ENCODE measurements around the gene BAHCC1.

Gene BAHCC1

DNA sequence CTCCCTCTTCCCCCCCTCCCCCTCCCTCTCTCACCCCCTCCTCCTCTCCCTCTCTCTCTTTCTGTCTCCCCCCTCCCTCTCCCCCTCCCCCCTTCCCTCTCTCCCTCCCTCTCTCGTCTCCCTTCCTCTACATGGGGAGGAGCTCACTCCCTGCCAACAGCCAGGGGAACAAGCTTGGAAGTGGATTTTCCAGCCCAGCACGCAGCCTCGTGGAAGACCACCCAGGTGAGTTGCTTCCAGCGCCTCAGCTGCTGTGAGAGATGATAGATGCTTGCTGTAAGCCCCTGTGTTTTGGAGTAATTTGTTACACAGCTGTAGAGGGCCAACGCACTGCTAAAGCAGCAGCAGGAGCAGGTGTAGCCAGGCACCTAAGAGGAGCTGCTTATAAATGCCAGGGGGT lies 96.5 kb downstream of the BAHCC1 start:
- H3K18ac ChIP-seq (ENCODE audit: low read length) = no peak overlapping the region
- H3K27ac ChIP-seq (ENCODE audit: low read depth, low read length) = no peak overlapping the region
- no peak overlapping the region for H4K8ac ChIP-seq (ENCODE audit: low read depth, low read length)
- H4K12ac ChIP-seq (ENCODE audit: low read depth, low read length) = no peak overlapping the region
- H3K79me2 ChIP-seq (ENCODE audit: control insufficient read depth, insufficient read depth, low read length, poor library complexity) = peaks cover 4% of the 10 kb centered on the region
- no peaks in the 10 kb centered on the region for H3K36me3 ChIP-seq (ENCODE audit: control insufficient read depth in 1 of 2, insufficient read depth in 2 of 2, low read length in 2 of 2)
- H2BK12ac ChIP-seq (ENCODE audit: low read length) = no peak overlapping the region
- H2AFZ ChIP-seq (ENCODE audit: insufficient read depth, low read length, poor library complexity) = no peak overlapping the region
- DNase-seq = no peak
- no peak overlapping the region for H3K4me2 ChIP-seq (ENCODE audit: low read length)
- H3K4me3 ChIP-seq (ENCODE audit: low read depth, low read length) = no peak overlapping the region
- H3K4ac ChIP-seq (ENCODE audit: low read depth, low read length) = no peak overlapping the region
- no peak overlapping the region for H4K91ac ChIP-seq (ENCODE audit: low read depth, low read length)
- H3K9me3 ChIP-seq (ENCODE audit: insufficient read depth, low read depth, low read length) = peaks cover 2% of the 10 kb centered on the region
- H3K23ac ChIP-seq (ENCODE audit: low read length) = no peak overlapping the region
- WGBS (ENCODE audit: extremely low coverage, insufficient coverage, insufficient read length) = no CpG with 5 or more reads among the region's 5 CpGs
- no peak overlapping the region for H2BK5ac ChIP-seq (ENCODE audit: low read depth, low read length, poor library complexity)
- H3K4me1 ChIP-seq (ENCODE audit: control insufficient read depth in 1 of 2, insufficient read depth in 2 of 2, low read length in 2 of 2) = peaks cover 7 to 11% of the 10 kb centered on the region in 2 experiments
- no peak overlapping the region for H2AK5ac ChIP-seq (ENCODE audit: low read length)
- H2BK120ac ChIP-seq (ENCODE audit: insufficient read depth, low read length, poor library complexity) = no peak overlapping the region
- no peak overlapping the region for H3K14ac ChIP-seq (ENCODE audit: low read length)
- H3K79me1 ChIP-seq (ENCODE audit: low read length) = peaks cover 7% of the 10 kb centered on the region
- H3K27me3 ChIP-seq (ENCODE audit: insufficient read depth, low read length) = peaks cover 5% of the 10 kb centered on the region
- no peak overlapping the region for H3K9ac ChIP-seq (ENCODE audit: low read length)

DNA sequence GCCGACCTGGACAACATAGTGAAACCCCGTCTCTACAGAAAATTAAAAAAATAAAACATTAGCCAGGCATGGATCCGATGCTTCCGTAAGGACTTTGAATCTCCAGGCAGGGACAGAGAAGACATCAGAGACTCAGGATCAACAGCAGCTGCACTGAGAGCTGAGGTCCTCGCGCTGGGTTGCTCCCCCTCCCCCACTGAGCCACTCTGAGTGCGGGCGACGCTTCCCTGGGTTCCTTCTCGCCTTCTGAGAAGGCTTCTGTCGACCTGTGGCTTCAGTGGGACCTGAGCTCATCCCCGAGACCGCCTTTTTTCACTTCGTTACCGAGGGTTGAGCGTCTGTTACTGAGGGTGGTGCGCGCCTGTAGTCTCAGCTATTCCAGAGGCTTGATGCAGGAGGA lies 96.9 kb downstream of the BAHCC1 start:
- no peak overlapping the region for H2BK5ac ChIP-seq (ENCODE audit: low read depth, low read length, poor library complexity)
- H3K4me1 ChIP-seq (ENCODE audit: control insufficient read depth in 1 of 2, insufficient read depth in 2 of 2, low read length in 2 of 2) = peaks cover 7 to 11% of the 10 kb centered on the region in 2 experiments
- H2AFZ ChIP-seq (ENCODE audit: insufficient read depth, low read length, poor library complexity) = no peak overlapping the region
- H3K23ac ChIP-seq (ENCODE audit: low read length) = no peak overlapping the region
- H2BK12ac ChIP-seq (ENCODE audit: low read length) = no peak overlapping the region
- no peak overlapping the region for H3K4me3 ChIP-seq (ENCODE audit: low read depth, low read length)
- no peak overlapping the region for H2AK5ac ChIP-seq (ENCODE audit: low read length)
- H3K27ac ChIP-seq (ENCODE audit: low read depth, low read length) = no peak overlapping the region
- no peak overlapping the region for H3K14ac ChIP-seq (ENCODE audit: low read length)
- peaks cover 5% of the 10 kb centered on the region for H3K27me3 ChIP-seq (ENCODE audit: insufficient read depth, low read length)
- H3K79me2 ChIP-seq (ENCODE audit: control insufficient read depth, insufficient read depth, low read length, poor library complexity) = peaks cover 4% of the 10 kb centered on the region
- no peak overlapping the region for H4K8ac ChIP-seq (ENCODE audit: low read depth, low read length)
- H3K79me1 ChIP-seq (ENCODE audit: low read length) = peaks cover 7% of the 10 kb centered on the region
- H4K91ac ChIP-seq (ENCODE audit: low read depth, low read length) = no peak overlapping the region
- no peak overlapping the region for H3K9ac ChIP-seq (ENCODE audit: low read length)
- no peak for DNase-seq
- H3K18ac ChIP-seq (ENCODE audit: low read length) = no peak overlapping the region
- H3K9me3 ChIP-seq (ENCODE audit: insufficient read depth, low read depth, low read length) = peaks cover 2% of the 10 kb centered on the region
- no peak overlapping the region for H2BK120ac ChIP-seq (ENCODE audit: insufficient read depth, low read length, poor library complexity)
- no peaks in the 10 kb centered on the region for H3K36me3 ChIP-seq (ENCODE audit: control insufficient read depth in 1 of 2, insufficient read depth in 2 of 2, low read length in 2 of 2)
- no CpG with 5 or more reads among the region's 18 CpGs for WGBS (ENCODE audit: extremely low coverage, insufficient coverage, insufficient read length)
- H4K12ac ChIP-seq (ENCODE audit: low read depth, low read length) = no peak overlapping the region
- H3K4me2 ChIP-seq (ENCODE audit: low read length) = no peak overlapping the region
- no peak overlapping the region for H3K4ac ChIP-seq (ENCODE audit: low read depth, low read length)

DNA sequence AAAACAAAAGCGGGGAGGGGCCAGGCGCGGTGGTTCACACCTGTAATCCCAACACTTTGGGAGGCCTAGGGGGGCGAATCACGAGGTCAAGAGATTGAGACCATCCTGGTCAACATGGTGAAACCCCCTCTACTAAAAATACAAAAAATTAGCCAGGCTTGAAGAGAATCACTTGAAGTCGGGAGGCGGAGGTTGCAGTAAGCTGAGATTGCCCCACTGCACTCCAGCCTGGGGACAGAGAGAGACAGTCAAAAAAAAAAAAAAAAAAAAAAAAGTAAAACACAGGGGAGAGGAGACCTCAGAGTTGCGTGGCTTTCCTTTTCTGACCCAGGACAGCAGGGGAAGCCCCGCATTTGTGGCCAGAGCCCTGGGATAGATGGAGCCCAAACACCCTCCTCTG lies 97.4 kb downstream of the BAHCC1 start:
- DNase-seq = no peak
- Histone ChIP-seq H2BK120ac (ENCODE audit: insufficient read depth, low read length, poor library complexity) (no peak overlapping the region), H3K9ac (ENCODE audit: low read length) (no peak overlapping the region), H4K8ac (ENCODE audit: low read depth, low read length) (no peak overlapping the region), H2BK12ac (ENCODE audit: low read length) (no peak overlapping the region), H4K12ac (ENCODE audit: low read depth, low read length) (no peak overlapping the region), H3K36me3 (ENCODE audit: control insufficient read depth in 1 of 2, insufficient read depth in 2 of 2, low read length in 2 of 2) (no peaks in the 10 kb centered on the region), H3K4ac (ENCODE audit: low read depth, low read length) (no peak overlapping the region), H3K18ac (ENCODE audit: low read length) (no peak overlapping the region), H3K4me1 (ENCODE audit: control insufficient read depth in 1 of 2, insufficient read depth in 2 of 2, low read length in 2 of 2) (peaks cover 2 to 7% of the 10 kb centered on the region in 2 experiments), H3K4me3 (ENCODE audit: low read depth, low read length) (no peak overlapping the region), H2AK5ac (ENCODE audit: low read length) (no peak overlapping the region), H3K14ac (ENCODE audit: low read length) (no peak overlapping the region), H3K27ac (ENCODE audit: low read depth, low read length) (no peak overlapping the region), H3K79me1 (ENCODE audit: low read length) (peaks cover 3% of the 10 kb centered on the region), H3K9me3 (ENCODE audit: insufficient read depth, low read depth, low read length) (no peaks in the 10 kb centered on the region), H2AFZ (ENCODE audit: insufficient read depth, low read length, poor library complexity) (no peak overlapping the region), H3K4me2 (ENCODE audit: low read length) (no peak overlapping the region), H4K91ac (ENCODE audit: low read depth, low read length) (no peak overlapping the region), H3K27me3 (ENCODE audit: insufficient read depth, low read length) (peaks cover 5% of the 10 kb centered on the region), H3K79me2 (ENCODE audit: control insufficient read depth, insufficient read depth, low read length, poor library complexity) (peaks cover 2% of the 10 kb centered on the region), H3K23ac (ENCODE audit: low read length) (no peak overlapping the region), H2BK5ac (ENCODE audit: low read depth, low read length, poor library complexity) (no peak overlapping the region)
- WGBS (ENCODE audit: extremely low coverage, insufficient coverage, insufficient read length) = no CpG with 5 or more reads among the region's 9 CpGs

DNA sequence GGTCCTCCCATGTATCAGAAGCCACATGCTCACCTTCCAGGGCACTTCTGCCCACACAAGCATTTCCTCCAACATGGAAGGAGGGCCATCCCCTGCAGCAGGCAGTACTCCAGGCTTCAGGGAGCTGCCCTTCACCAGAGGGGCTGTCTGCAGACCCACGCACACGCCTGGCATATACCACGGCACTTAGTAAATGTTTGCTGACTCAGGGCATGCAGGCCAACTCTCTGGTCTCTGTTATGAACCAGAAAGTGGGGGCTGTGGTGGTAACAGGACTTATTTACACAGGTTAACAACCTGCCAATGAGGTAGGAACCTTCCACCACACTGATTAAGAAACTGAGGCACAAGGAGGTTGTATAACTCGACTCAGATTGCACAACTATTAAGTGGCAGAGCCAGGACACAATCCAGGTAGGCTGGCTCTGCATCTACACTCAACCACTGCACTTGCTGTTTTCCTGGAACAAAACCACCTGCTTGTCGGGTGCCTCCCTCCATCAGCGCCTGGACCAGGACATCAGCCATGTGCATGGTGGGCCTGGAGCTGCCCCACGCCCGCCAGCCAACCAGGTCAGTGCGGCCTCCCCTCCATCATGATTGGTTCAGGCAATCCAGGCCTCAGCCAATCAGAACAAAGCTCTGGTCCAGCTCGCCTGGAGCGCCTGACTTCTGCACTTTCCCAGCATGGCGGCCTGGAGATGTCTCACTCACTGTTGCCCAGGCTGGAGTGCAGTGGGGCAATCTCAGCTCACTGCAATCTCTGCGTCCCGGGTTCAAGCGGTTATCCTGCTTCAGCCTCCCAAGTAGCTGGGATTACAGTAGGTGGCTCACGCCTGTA lies 98.2 kb downstream of the BAHCC1 start:
- Histone ChIP-seq H3K4me1 (ENCODE audit: control insufficient read depth in 1 of 2, insufficient read depth in 2 of 2, low read length in 2 of 2) (peaks cover 0 to 1% of the 10 kb centered on the region in 2 experiments), H3K79me1 (ENCODE audit: low read length) (no peaks in the 10 kb centered on the region), H2AK5ac (ENCODE audit: low read length) (no peak overlapping the region), H3K27me3 (ENCODE audit: insufficient read depth, low read length) (peaks cover 5% of the 10 kb centered on the region), H4K91ac (ENCODE audit: low read depth, low read length) (no peak overlapping the region), H3K4ac (ENCODE audit: low read depth, low read length) (no peak overlapping the region), H3K18ac (ENCODE audit: low read length) (no peak overlapping the region), H2BK12ac (ENCODE audit: low read length) (no peak overlapping the region), H3K23ac (ENCODE audit: low read length) (no peak overlapping the region), H3K4me2 (ENCODE audit: low read length) (no peak overlapping the region), H3K9me3 (ENCODE audit: insufficient read depth, low read depth, low read length) (no peaks in the 10 kb centered on the region), H3K79me2 (ENCODE audit: control insufficient read depth, insufficient read depth, low read length, poor library complexity) (no peaks in the 10 kb centered on the region), H4K8ac (ENCODE audit: low read depth, low read length) (no peak overlapping the region), H2AFZ (ENCODE audit: insufficient read depth, low read length, poor library complexity) (no peak overlapping the region), H3K14ac (ENCODE audit: low read length) (no peak overlapping the region), H3K36me3 (ENCODE audit: control insufficient read depth in 1 of 2, insufficient read depth in 2 of 2, low read length in 2 of 2) (no peaks in the 10 kb centered on the region), H2BK5ac (ENCODE audit: low read depth, low read length, poor library complexity) (no peak overlapping the region), H2BK120ac (ENCODE audit: insufficient read depth, low read length, poor library complexity) (no peak overlapping the region), H3K27ac (ENCODE audit: low read depth, low read length) (no peak overlapping the region), H3K4me3 (ENCODE audit: low read depth, low read length) (no peak overlapping the region), H3K9ac (ENCODE audit: low read length) (no peak overlapping the region), H4K12ac (ENCODE audit: low read depth, low read length) (no peak overlapping the region)
- WGBS (ENCODE audit: extremely low coverage, insufficient coverage, insufficient read length) = no CpG with 5 or more reads among the region's 16 CpGs
- no peak for DNase-seq

All from trophoblast cell (in vitro differentiated cells and primary cell).